Endothelial cell of umbilical vein (primary cell): Measurements from ENCODE around the gene HOXA11. TPM values are rescaled to one million over a fixed set of nuclear protein-coding genes. Genes with fewer than 3 reads are reported as not detected.

Experiments
- BruUV-seq: library from RNA; stranded (reverse); fragments of 400-500 nt; replicated peaks from 2 replicates; lab custom pipeline; 2021; lab: Mats Ljungman, UMichigan
- CTCF ChIA-PET: fragments of 300-600, 350-600 bp; sonication (Branson Sonifier 250); formaldehyde crosslinking; loops from one replicate; lab custom pipeline; 2021; ENCODE audit warnings: antibody characterized with exemption, inconsistent platforms; lab: Charles Lee
- POLR2A ChIA-PET: fragments of 300-600, 350-600 bp; sonication (Branson Sonifier 250); formaldehyde crosslinking; loops from one replicate; lab custom pipeline; 2021; ENCODE audit warnings: antibody characterized with exemption, inconsistent platforms; lab: Charles Lee
- DNase-seq: peaks from one replicate; pipeline ENCODE4 v3.0.0-alpha.2; 2011; ENCODE audit warnings: low read depth, low spot score
- FAIRE-seq: peaks from 2 replicates; lab custom pipeline; 2011; peaks lifted over from hg19 to GRCh38; lab: Jason Lieb, UNC
- H2AFZ ChIP-seq: 2 replicates; pipeline ENCODE4 v1.6.0; 2012; ENCODE audit warnings: low read depth, low read length, control low read depth, inconsistent platforms
- H3K27ac ChIP-seq: 2 replicates; pipeline ENCODE4 v1.5.1; 2011; ENCODE audit warnings: low read depth, mild to moderate bottlenecking, control low read depth, low read length, moderate library complexity; ENCODE audit not compliant: insufficient read depth
- H3K27me3 ChIP-seq, 2 experiments: 2 replicates each; pipeline versions ENCODE4 v1.6.0 to v1.6.1; 2011; ENCODE audit warnings: low read length in 2 of 2, mixed read lengths in 1 of 2; ENCODE audit not compliant: control insufficient read depth in 2 of 2, insufficient read depth in 2 of 2
- H3K36me3 ChIP-seq, 2 experiments: 2 replicates in 1 of 2; 3 replicates in 1 of 2; pipeline ENCODE4 v1.5.1; 2011; ENCODE audit warnings: low read length in 2 of 2, mild to moderate bottlenecking in 1 of 2, moderate library complexity in 1 of 2; ENCODE audit not compliant: control insufficient read depth in 2 of 2, insufficient read depth in 2 of 2; ENCODE audit errors: extremely low read depth in 1 of 2
- H3K4me1 ChIP-seq: 3 replicates; pipeline ENCODE4 v1.5.1; 2011; ENCODE audit warnings: mild to moderate bottlenecking, low read length; ENCODE audit not compliant: control insufficient read depth, insufficient read depth; ENCODE audit errors: extremely low read depth
- H3K4me2 ChIP-seq: 2 replicates; pipeline ENCODE4 v1.6.1; 2011; ENCODE audit warnings: low read length, control low read depth, mixed read lengths; ENCODE audit not compliant: insufficient read depth
- H3K4me3 ChIP-seq, 3 experiments: fragments of 200-600 bp in 1 of 3; sonication (generic), shearing (Covaris generic) in 1 of 3; replicated peaks in 1 of 3; 2 replicates each; pipeline ENCODE4 v1.5.1; 2011 to 2016; ENCODE audit warnings: control low read depth in 3 of 3, low read length in 3 of 3, mild to moderate bottlenecking in 2 of 3, inconsistent platforms in 1 of 3, low read depth in 1 of 3, moderate library complexity in 1 of 3; ENCODE audit not compliant: insufficient read depth in 1 of 3
- H3K79me2 ChIP-seq: 2 replicates; pipeline ENCODE4 v1.6.0; 2012; ENCODE audit warnings: low read length, inconsistent platforms; ENCODE audit not compliant: control insufficient read depth, insufficient read depth
- H3K9ac ChIP-seq: replicated peaks from 2 replicates; pipeline ENCODE3; 2011; ENCODE audit warnings: low read length, control low read depth; ENCODE audit not compliant: insufficient read depth; ENCODE audit errors: extremely low read depth
- H3K9me1 ChIP-seq: replicated peaks from 3 replicates; pipeline ENCODE4 v1.6.0; 2011; ENCODE audit warnings: mild to moderate bottlenecking, low read length; ENCODE audit not compliant: control insufficient read depth, insufficient read depth; ENCODE audit errors: extremely low read depth
- H3K9me3 ChIP-seq: replicated peaks from 2 replicates; pipeline ENCODE4 v1.5.1; 2012; ENCODE audit warnings: low read length, inconsistent platforms; ENCODE audit not compliant: control insufficient read depth, insufficient read depth
- H4K20me1 ChIP-seq: replicated peaks from 2 replicates; pipeline ENCODE3; 2011; ENCODE audit warnings: mild to moderate bottlenecking, low read length; ENCODE audit not compliant: control insufficient read depth, insufficient read depth; ENCODE audit errors: extremely low read depth
- CTCF ChIP-seq, 2 donors: IDR thresholded peaks; 1 replicate in 1 of 2; 2 replicates in 1 of 2; pipeline ENCODE4 v1.5.1; 2011; ENCODE audit warnings: low read length in 2 of 2, mild to moderate bottlenecking in 2 of 2, moderate library complexity in 2 of 2, control low read depth in 1 of 2, inconsistent platforms in 1 of 2, low read depth in 1 of 2; ENCODE audit not compliant: insufficient read depth in 1 of 2; ENCODE audit errors: extremely low read depth in 1 of 2
- EZH2 ChIP-seq: IDR thresholded peaks from 2 replicates; pipeline ENCODE4 v1.6.1; 2012; ENCODE audit warnings: borderline replicate concordance, low read depth, mild to moderate bottlenecking, moderate library complexity, low read length, inconsistent platforms; ENCODE audit not compliant: severe bottlenecking
- FOS ChIP-seq: IDR thresholded peaks from 2 replicates; pipeline ENCODE4 v1.6.1; 2011; ENCODE audit warnings: mild to moderate bottlenecking, low read length, moderate library complexity, borderline replicate concordance; ENCODE audit not compliant: insufficient read depth
- GATA2 ChIP-seq: IDR thresholded peaks from 2 replicates; pipeline ENCODE4 v1.7.0; 2011; ENCODE audit warnings: low read depth, mild to moderate bottlenecking, moderate library complexity, mixed read lengths, low read length; ENCODE audit not compliant: insufficient read length, insufficient read depth
- JUN ChIP-seq: IDR thresholded peaks from 2 replicates; pipeline ENCODE4 v1.6.1; 2011; ENCODE audit warnings: borderline replicate concordance, low read depth; ENCODE audit not compliant: insufficient read length, insufficient read depth
- MAX ChIP-seq: IDR thresholded peaks from 2 replicates; pipeline ENCODE4 v1.6.1; 2011; ENCODE audit not compliant: insufficient read depth, insufficient read length
- MYC ChIP-seq: IDR thresholded peaks from one replicate; pipeline ENCODE4 v1.6.1; 2011; ENCODE audit warnings: mild to moderate bottlenecking, low read depth, low read length
- POLR2A ChIP-seq: IDR thresholded peaks from 2 replicates; pipeline ENCODE4 v1.6.1; 2012; ENCODE audit warnings: low read depth, mild to moderate bottlenecking, control low read depth, low read length
- POLR2AphosphoS5 ChIP-seq: IDR thresholded peaks from 2 replicates; pipeline ENCODE4 v1.6.1; 2012; ENCODE audit warnings: low read depth, mild to moderate bottlenecking, control low read depth, low read length, moderate library complexity; ENCODE audit not compliant: insufficient read depth
- dilution Hi-C: fragments of 300-500 bp; cut with MboI; formaldehyde crosslinking; loops from one replicate; pipeline ENCODE4 v1.15.0; 2019; ENCODE audit warnings: low sequenced_read_pairs; ENCODE audit not compliant: extremely low pct_ligation_motif_present
- intact Hi-C: fragments of 100-400 bp; cut with micrococcal nuclease; formaldehyde crosslinking; loops from one replicate; pipeline ENCODE4 v1.10.0; 2022
- polyA plus RNA-seq, 4 experiments: library from polyadenylated mRNA; depleted of rRNA in 3 of 4; stranded (reverse) in 3 of 4; unstranded in 1 of 4; fragments of >200 nt; gene quantifications; 2 replicates each; pipeline versions ENCODE4 v1.2.1 to v1.2.3, GENCODE V29; 2011 to 2012; ENCODE audit warnings: missing spikeins in 1 of 4
- total RNA-seq: library from RNA; stranded (reverse); gene quantifications from 2 replicates; pipeline ENCODE4 v1.2.3, GENCODE V29; 2021

The HOXA11 gene
- total and polyA plus RNA-seq, 2 donors (not counting 3 experiments of a cell fraction or from before 2014, with no cell fraction given), result 10.4 to 16.7 TPM

- FAIRE-seq (no peak), DNase-seq (no peak)
- no peak overlapping the region for H3K27ac ChIP-seq
- no peaks in the 10 kb centered on the region for H4K20me1 ChIP-seq
- no peaks in the 10 kb centered on the region for H3K9me1 ChIP-seq
- no TSS peak for BruUV-seq
- H3K4me1 ChIP-seq, result peaks cover 12% of the 10 kb centered on the region
- H3K9ac ChIP-seq, result no peak overlapping the region
- dilution Hi-C loops, result no loop called here
- CTCF ChIA-PET, result interaction anchor here (0.6 to 2.7 kb wide), 22 partner anchors 9 to 886 kb away, joined by 3 to 30 read pairs (median 4); partner anchors contain the start of gene HOXA13
- POLR2A ChIA-PET, result no interaction called here
- H2AFZ ChIP-seq, result no peak overlapping the region
- no peaks in the 10 kb centered on the region for H3K36me3 ChIP-seq
- no peaks in the 10 kb centered on the region for H3K9me3 ChIP-seq
- no peak overlapping the region for H3K4me2 ChIP-seq
- H3K79me2 ChIP-seq, result no peaks in the 10 kb centered on the region
- H3K27me3 ChIP-seq, result peaks cover 72 to 77% of the 10 kb centered on the region in 2 experiments
- H3K4me3 ChIP-seq, result no peak overlapping the region
- TF ChIP-seq JUN (no peak), GATA2 (no peak), POLR2A (no peak), POLR2AphosphoS5 (no peak), MAX (no peak), EZH2 (no peak), MYC (no peak), FOS (no peak), CTCF (IDR thresholded peaks at IDR 0.05; ENCODE audit: extremely low read depth in 1 of 2, insufficient read depth in 1 of 2, low read depth in 1 of 2, low read length in 2 of 2) (no peak)
- intact Hi-C loops, result loop anchor here (2.0 to 5.0 kb wide), 2 partner anchors 14 to 866 kb away; no protein-coding TSS in a partner anchor
These were observed 26.0 kb upstream of the HOXA11 start for GRCh38 chr7:27211084-27211446.
